K562 (cell line): ENCODE results near the gene STK11. TPM values are rescaled to one million over a fixed set of nuclear protein-coding genes. Genes with fewer than 3 reads are reported as not detected.

Experiments used
- BRCA1 ChIP-seq, 2 experiments: fragments of 450-650 bp in 1 of 2; sonication (generic) in 1 of 2; formaldehyde crosslinking in 1 of 2; IDR thresholded peaks; 2 replicates each; pipeline versions ENCODE4 v1.5.0 to v1.6.1; 2017 to 2020; ENCODE audit warnings: mild to moderate bottlenecking in 1 of 2, missing genetic modification reagents in 1 of 2
- ETS2 ChIP-seq: IDR thresholded peaks from 2 replicates; pipeline ENCODE4 v1.6.1; 2016; ENCODE audit warnings: borderline replicate concordance, missing genetic modification characterization, mild to moderate bottlenecking, moderate library complexity, missing compliant biosample characterization; ENCODE audit not compliant: poor library complexity, severe bottlenecking
- ETV1 ChIP-seq: fragments of 450-650 bp; conservative IDR thresholded peaks from 2 replicates; pipeline ENCODE4 v1.6.1; 2016; ENCODE audit warnings: missing genetic modification characterization, control low read depth, low read depth, missing compliant biosample characterization
- FOXK2 ChIP-seq, 2 experiments: fragments of 450-650 bp; IDR thresholded peaks in 1 of 2; conservative IDR thresholded peaks in 1 of 2; 2 replicates each; pipeline ENCODE4 v1.6.1; 2016; ENCODE audit warnings: low read depth in 2 of 2, mild to moderate bottlenecking in 1 of 2
- HNRNPL ChIP-seq: fragments of 200-400 bp; formaldehyde crosslinking; IDR thresholded peaks from 2 replicates; pipeline ENCODE4 v1.6.1; 2017; ENCODE audit warnings: low read depth, mild to moderate bottlenecking, low read length
- MXI1 ChIP-seq: IDR thresholded peaks from 2 replicates; pipeline ENCODE4 v1.6.1; 2011; ENCODE audit warnings: low read depth, mild to moderate bottlenecking, improper control_type of control experiment, low read length
- MYNN ChIP-seq, 2 experiments: sonication (generic); formaldehyde crosslinking in 1 of 2; IDR thresholded peaks; 2 replicates each; pipeline versions ENCODE4 v1.5.0 to v1.6.1; 2016 to 2020; ENCODE audit warnings: antibody characterized with exemption in 1 of 2, missing genetic modification reagents in 1 of 2
- PHF20 ChIP-seq: fragments of 450-650 bp; IDR thresholded peaks from 2 replicates; pipeline ENCODE4 v1.6.1; 2018; ENCODE audit not compliant: partially characterized antibody
- RBBP5 ChIP-seq: fragments of 200-600 bp; sonication (generic); IDR thresholded peaks from 2 replicates; pipeline ENCODE4 v1.6.1; 2012; ENCODE audit warnings: borderline replicate concordance, mild to moderate bottlenecking, low read length, control low read depth, inconsistent platforms; ENCODE audit not compliant: insufficient read depth, poor library complexity, severe bottlenecking
- RBFOX2 ChIP-seq: fragments of 200-400 bp; formaldehyde crosslinking; IDR thresholded peaks from 2 replicates; pipeline ENCODE4 v1.6.1; 2017; ENCODE audit warnings: low read depth, mild to moderate bottlenecking, low read length, moderate library complexity
- TEAD1 ChIP-seq, 2 experiments: fragments of 450-650 bp in 1 of 2; sonication (generic) in 1 of 2; formaldehyde crosslinking; IDR thresholded peaks; 2 replicates each; pipeline versions ENCODE4 v1.4.0 to v1.8.0; 2020 to 2022; ENCODE audit warnings: mild to moderate bottlenecking in 2 of 2, missing genetic modification reagents in 1 of 2
- TRIM25 ChIP-seq: fragments of 450-650 bp; IDR thresholded peaks from 2 replicates; pipeline ENCODE4 v1.7.0; 2016; ENCODE audit warnings: borderline replicate concordance
- ZSCAN29 ChIP-seq: fragments of 450-650 bp; IDR thresholded peaks from 2 replicates; pipeline ENCODE4 v1.6.1; 2017
- polyA plus RNA-seq, 8 experiments: library from polyadenylated mRNA; depleted of rRNA in 4 of 8; stranded (reverse) in 5 of 8; unstranded in 3 of 8; fragments of >200 nt; fragmentation: Nextera tagmentation in 2 of 8; fragmentation: Illumina TruSeq in 1 of 8; extraction: Ambion mirVana in 2 of 8; extraction: Trizol in 1 of 8; gene quantifications; 2 replicates each; pipeline versions ENCODE4 v1.2.1 to v1.2.3, GENCODE V29; 2011 to 2014; ENCODE audit warnings: inconsistent platforms in 1 of 8, missing spikeins in 1 of 8
- total RNA-seq, 7 experiments: library from RNA; depleted of rRNA in 6 of 7; stranded (reverse); fragments of >200 nt in 6 of 7; fragmentation: Illumina TruSeq in 2 of 7; extraction: Trizol in 2 of 7; gene quantifications; 2 replicates each; pipeline versions ENCODE4 v1.2.1 to v1.2.3, GENCODE V29; 2011 to 2021; ENCODE audit warnings: low replicate concordance in 1 of 7
- TF ChIP-seq, protein P1 (sequence below): fragments of 450-650 bp; formaldehyde crosslinking; IDR thresholded peaks from 2 replicates; pipeline ENCODE4 v1.4.0; 2020; ENCODE audit warnings: mild to moderate bottlenecking, moderate library complexity
- TF ChIP-seq, protein P2 (sequence below): fragments of 250-450 bp; sonication (Bioruptor Pico); IDR thresholded peaks from 2 replicates; pipeline ENCODE4 v1.4.0; 2020; ENCODE audit warnings: mild to moderate bottlenecking
- TF ChIP-seq, protein P3 (sequence below): fragments of 450-650 bp; IDR thresholded peaks from 2 replicates; pipeline ENCODE4 v1.6.1; 2016; ENCODE audit warnings: borderline replicate concordance

Gene STK11
- total and polyA plus RNA-seq, 9 of the 15 experiments (the other 6 are each of a cell fraction or from before 2014, with no cell fraction given) = 0.15 to 96.5 (median 31.7) TPM

- TF ChIP-seq ZSCAN29 (no peak), ETS2 (tag) (no peak), HNRNPL (peak; percentile 95; the same call in 1 of the 2 replicates), RBFOX2 (peak; percentile 88), RBBP5 (peak; percentile 78), FOXK2 (conservative IDR thresholded peaks at IDR 0.05 in 1 of 2, IDR thresholded peaks at IDR 0.05 in 1 of 2; ENCODE audit: low read depth in 2 of 2) (peak; percentile 76 to 85), PHF20 (no peak), TRIM25 (no peak), TEAD1 (CRISPR knock-in tag; IDR thresholded peaks at IDR 0.05) (peak in 1 of 2 experiments; percentile 68; a peak in 1 of 4 replicates), BRCA1 (IDR thresholded peaks at IDR 0.05) (no peak), BRCA1 (CRISPR knock-in tag; IDR thresholded peaks at IDR 0.05) (no peak), ETV1 (tag) (0 out of 2 replicates have a peak, but pooled peaks have one; percentile 6), MYNN (IDR thresholded peaks at IDR 0.05) (no peak), MYNN (CRISPR knock-in tag; IDR thresholded peaks at IDR 0.05) (no peak), MXI1 (no peak)
- TF ChIP-seq, protein P1, sequence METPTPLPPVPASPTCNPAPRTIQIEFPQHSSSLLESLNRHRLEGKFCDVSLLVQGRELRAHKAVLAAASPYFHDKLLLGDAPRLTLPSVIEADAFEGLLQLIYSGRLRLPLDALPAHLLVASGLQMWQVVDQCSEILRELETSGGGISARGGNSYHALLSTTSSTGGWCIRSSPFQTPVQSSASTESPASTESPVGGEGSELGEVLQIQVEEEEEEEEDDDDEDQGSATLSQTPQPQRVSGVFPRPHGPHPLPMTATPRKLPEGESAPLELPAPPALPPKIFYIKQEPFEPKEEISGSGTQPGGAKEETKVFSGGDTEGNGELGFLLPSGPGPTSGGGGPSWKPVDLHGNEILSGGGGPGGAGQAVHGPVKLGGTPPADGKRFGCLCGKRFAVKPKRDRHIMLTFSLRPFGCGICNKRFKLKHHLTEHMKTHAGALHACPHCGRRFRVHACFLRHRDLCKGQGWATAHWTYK (CRISPR knock-in tag) = peak; percentile 79; the same call in 1 of the 2 replicates
- TF ChIP-seq, protein P2, sequence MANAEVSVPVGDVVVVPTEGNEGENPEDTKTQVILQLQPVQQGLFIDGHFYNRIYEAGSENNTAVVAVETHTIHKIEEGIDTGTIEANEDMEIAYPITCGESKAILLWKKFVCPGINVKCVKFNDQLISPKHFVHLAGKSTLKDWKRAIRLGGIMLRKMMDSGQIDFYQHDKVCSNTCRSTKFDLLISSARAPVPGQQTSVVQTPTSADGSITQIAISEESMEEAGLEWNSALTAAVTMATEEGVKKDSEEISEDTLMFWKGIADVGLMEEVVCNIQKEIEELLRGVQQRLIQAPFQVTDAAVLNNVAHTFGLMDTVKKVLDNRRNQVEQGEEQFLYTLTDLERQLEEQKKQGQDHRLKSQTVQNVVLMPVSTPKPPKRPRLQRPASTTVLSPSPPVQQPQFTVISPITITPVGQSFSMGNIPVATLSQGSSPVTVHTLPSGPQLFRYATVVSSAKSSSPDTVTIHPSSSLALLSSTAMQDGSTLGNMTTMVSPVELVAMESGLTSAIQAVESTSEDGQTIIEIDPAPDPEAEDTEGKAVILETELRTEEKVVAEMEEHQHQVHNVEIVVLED (CRISPR knock-in tag) = peak; percentile 96
- TF ChIP-seq, protein P3, sequence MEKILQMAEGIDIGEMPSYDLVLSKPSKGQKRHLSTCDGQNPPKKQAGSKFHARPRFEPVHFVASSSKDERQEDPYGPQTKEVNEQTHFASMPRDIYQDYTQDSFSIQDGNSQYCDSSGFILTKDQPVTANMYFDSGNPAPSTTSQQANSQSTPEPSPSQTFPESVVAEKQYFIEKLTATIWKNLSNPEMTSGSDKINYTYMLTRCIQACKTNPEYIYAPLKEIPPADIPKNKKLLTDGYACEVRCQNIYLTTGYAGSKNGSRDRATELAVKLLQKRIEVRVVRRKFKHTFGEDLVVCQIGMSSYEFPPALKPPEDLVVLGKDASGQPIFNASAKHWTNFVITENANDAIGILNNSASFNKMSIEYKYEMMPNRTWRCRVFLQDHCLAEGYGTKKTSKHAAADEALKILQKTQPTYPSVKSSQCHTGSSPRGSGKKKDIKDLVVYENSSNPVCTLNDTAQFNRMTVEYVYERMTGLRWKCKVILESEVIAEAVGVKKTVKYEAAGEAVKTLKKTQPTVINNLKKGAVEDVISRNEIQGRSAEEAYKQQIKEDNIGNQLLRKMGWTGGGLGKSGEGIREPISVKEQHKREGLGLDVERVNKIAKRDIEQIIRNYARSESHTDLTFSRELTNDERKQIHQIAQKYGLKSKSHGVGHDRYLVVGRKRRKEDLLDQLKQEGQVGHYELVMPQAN = no peak
Observed at GRCh38 chr19:1205114-1206099, at the start of gene STK11 (continued).
